GM19467 (cell line): ENCODE results near the gene TWSG1.
"Not testable (repeated sequence)": the region's sequence is repeated elsewhere in the genome, so short reads cannot be mapped to it uniquely, and the experiment has no call there.

Experiments used
- ATAC-seq: cut with Tn5 transposase; IDR thresholded peaks from one replicate; pipeline ENCODE4 v1.9.1; 2021; ENCODE audit warnings: mild to moderate bottlenecking, moderate library complexity; ENCODE audit not compliant: unreplicated experiment

The TWSG1 gene

GRCh38 chr18:9386879-9387278 lies 52.3 kb downstream of the TWSG1 start:
- ATAC-seq: no peak

GRCh38 chr18:9387891-9388290 lies 53.3 kb downstream of the TWSG1 start:
- no peak for ATAC-seq

DNA sequence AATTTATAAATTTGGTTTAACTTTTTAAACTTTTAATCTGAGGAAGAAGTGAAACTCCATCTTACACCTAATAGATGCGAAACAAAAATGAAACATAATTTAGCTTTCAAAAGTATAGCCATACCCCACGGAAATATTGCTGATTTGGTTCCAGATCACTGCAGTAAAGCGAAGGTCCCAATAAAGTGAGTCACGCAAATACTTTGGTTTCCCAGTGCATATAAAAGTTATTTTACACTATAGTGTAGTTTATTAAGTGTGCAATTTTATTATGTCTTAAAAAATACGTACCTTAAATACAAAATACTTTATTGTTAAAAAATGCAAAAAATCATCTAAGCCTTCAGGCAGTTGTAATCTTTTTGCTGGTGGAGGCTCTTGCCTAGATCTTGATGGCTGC lies 55.1 kb downstream of the TWSG1 start:
- ATAC-seq: no peak

- ATAC-seq: no peak
These were observed 58.2 kb downstream of the TWSG1 start for GRCh38 chr18:9392726-9393125.

DNA sequence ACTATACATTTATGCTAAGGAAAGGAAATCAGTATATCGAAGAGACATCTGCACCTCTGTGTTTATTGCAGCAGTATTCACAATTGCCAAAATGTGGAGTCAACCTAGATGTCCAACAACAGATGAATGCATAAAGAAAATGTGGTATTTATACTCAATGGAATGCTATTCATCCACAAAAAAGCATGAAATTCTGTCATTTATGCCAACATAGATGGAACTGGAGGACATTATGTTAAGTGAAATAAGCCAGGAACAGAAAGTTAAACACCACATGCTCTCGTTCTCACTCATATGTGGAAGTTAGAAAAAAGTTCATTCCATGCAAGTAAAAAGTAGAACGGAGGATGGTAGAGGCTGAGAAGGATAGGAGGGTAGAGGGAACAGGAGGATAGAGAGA lies 59.5 kb downstream of the TWSG1 start:
- no peak for ATAC-seq

DNA sequence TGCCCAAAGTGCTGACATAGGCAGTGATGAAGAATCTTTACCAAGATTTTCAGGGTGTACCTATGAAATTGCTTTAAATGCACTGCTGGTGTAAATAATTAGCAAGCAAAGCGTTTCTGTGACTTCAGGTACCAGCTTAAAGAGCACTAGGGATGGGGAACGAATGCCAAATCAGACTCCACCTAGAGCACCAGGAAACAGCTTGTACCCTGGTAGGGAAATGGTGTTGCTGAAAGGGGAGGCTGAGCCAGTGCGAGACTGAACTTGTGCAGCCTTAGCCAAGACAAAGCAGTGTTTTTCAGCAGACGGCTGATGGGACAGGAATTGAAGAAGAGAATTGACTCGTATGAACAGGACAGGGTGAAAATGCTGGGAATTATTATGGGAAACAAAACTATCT lies 65.6 kb downstream of the TWSG1 start:
- ATAC-seq: no peak

DNA sequence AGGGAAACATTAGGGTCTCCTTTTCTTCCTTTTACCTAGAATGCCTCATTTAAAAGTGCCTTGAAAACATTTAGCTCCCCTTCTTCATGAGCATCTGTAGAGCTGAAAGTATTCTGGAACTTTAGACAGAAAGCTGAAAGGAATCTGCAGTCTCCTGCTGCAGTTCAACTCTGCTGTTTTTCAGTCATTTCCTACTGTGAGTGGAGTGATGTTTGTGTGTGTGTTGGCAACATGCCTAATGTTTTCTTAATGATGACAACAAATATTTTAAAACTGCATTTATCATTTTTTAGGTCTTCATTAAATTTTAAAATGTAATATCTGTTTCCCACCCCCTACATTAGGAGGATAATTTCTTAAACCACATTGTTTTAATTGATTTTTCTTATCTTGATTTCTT lies 66.6 kb downstream of the TWSG1 start:
- ATAC-seq: no peak

- not testable (repeated sequence) for ATAC-seq
These were observed 67.9 kb downstream of the TWSG1 start for GRCh38 chr18:9402358-9403007.

DNA sequence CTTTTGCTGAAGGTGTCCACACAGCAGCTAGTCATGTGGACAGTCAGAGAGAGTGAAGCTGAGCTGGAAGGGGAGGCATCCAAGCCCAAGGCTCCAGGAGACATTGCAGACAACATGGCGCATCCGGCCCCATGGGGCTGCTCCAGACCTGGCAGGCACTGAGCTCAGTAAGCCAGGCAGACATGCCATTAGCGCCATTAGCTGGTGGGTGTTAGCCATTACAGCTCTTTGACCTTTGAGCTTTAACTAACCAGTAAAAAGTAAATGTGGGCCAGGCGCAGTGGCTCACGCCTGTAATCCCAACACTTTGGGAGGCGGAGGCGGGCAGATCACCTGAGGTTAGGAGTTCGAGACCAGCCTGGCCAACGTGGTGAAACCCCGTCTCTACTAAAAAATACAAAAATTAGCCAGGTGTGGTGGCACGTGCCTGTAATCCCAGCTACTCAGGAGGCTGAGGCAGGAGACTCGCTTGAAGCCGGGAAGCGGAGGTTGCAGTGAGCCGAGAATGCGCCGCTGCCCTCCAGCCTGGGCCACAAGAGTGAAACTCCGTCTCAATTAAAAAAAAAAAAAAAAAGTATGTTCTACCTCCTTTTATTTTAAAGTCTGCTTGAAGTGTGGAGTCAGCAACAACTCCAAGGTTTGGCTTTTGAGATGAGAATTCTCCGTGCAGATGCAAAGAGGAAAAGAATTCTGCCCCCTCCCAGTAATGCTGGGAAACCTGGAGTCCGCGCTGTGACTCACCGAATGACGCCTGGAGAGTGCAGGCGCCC lies 69.4 kb downstream of the TWSG1 start:
- ATAC-seq: no peak

DNA sequence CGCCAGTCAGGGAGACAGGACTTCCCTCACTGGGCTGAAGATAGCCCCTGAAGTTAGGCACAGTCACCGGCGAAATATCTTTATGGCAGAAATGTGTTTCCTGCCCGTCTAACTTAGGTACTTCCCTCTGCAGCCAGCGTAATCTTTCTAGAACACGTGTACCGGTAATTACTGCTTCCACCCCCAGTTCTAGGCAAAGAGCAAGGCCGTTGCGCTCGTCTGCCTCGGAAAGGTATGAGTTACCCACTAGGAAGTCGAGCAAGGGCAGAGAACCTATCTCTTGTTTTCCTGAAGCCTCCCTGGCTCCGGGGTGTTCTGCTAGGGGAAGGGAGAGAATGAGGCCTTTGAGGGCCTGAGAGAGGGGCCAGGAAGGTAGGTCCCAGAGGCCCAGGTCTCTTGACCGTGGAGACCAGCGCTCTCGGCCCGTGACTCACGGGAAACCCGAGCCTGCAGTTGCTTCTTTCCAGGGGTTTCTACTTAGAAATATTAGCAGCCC lies 70.0 kb downstream of the TWSG1 start:
- no peak for ATAC-seq

GRCh38 chr18:9405130-9405529 lies 70.6 kb downstream of the TWSG1 start:
- no peak for ATAC-seq

DNA sequence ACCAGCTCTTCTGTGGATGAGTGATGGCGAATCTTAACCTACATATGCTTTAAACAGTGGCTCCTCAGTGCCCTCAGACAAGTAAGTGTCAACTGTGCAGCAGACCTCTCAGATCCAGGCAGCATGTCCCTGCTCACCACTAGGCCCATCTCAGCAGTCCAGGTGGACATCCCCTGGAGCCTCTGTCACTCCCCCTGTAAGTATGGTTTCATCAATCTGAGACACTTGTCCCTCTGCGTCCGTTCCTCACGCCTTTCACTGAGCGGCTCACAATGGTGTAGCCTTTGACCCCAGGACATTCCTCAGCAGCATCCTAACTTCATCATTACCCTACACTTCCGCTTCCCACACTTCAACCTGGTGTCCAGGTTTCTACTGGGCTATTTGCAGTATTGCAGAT lies 71.4 kb downstream of the TWSG1 start:
- no peak for ATAC-seq

GRCh38 chr18:9410515-9410914 lies 75.9 kb downstream of the TWSG1 start:
- ATAC-seq: no peak

GRCh38 chr18:9413576-9413975 lies 79.0 kb downstream of the TWSG1 start:
- no peak for ATAC-seq

DNA sequence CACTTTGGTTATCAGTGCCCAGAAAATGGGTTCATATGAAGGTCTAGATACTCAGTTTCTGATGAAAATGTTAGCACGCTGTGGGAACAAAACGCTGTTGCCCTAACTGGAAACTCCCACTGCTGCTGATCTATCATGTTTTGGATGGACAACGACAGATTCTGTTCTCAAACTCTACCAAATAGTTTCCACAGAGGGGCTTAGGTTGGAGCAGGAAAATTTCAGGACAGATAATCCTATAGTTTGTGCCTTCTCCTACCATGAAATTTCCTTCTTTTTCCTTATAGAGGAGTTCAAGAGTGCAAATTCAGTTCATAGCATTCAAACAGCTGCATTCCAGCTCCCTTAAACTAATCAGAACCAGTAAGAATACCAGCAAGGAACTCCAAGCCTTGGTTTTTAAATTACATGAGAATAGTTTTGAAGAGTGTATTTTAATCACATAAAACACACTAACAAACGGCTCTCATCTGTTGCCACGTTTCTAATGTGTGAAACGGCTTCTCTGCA lies 82.0 kb downstream of the TWSG1 start:
- no peak for ATAC-seq

- ATAC-seq: no peak
These were observed 82.7 kb downstream of the TWSG1 start for GRCh38 chr18:9417073-9417851.

GRCh38 chr18:9418047-9418690 lies 83.6 kb downstream of the TWSG1 start:
- no peak for ATAC-seq

DNA sequence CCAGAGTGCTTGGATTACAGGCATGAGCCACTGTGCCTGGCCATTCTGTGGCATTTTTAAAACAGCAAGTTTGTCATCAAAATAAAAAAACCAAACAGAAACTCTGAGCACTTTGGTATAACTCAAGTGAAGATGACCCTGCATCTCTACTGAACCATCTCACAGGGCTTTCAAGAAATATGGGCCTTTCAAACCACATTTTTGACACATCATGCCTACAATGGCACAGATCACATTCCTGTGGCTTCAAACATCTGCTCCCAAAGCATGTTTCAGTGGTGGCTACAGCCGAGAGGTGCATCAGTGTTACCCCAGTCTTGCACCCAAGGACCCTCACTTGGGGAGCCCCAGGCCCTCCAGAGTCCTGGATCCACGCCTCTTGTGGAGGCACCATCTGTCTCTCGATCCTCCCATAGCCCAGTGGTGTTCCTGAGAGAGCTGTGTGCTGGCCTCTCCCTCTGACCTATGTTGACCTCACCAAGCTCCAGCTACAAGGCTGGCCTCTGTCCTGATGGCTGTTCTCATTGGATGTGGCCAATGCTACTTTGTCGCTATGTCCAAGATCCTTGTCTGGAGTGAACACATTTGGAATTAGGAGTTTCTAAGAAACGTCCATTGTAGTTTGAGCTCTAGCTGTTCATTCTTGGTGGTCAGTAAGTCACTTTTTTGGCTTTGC lies 85.5 kb downstream of the TWSG1 start:
- ATAC-seq: no peak

GRCh38 chr18:9421096-9421900 lies 86.7 kb downstream of the TWSG1 start:
- no peak for ATAC-seq

GRCh38 chr18:9421901-9422327 lies 87.3 kb downstream of the TWSG1 start:
- ATAC-seq: no peak
